Measurements from ENCODE around the gene ZNF77. TPM values are rescaled to one million over a fixed set of nuclear protein-coding genes. Genes with fewer than 3 reads are reported as not detected.
"Not testable (repeated sequence)": the region's sequence is repeated elsewhere in the genome, so short reads cannot be mapped to it uniquely, and the experiment has no call there.

ZNF77 gene
- 6.9 TPM for total RNA-seq

GRCh38 chr19:2944775-2945574 lies at the start of gene ZNF77:
Gene ZNF77 (minus strand): TSS chr19:2944971. CDS start chr19:2944840, 131 bp downstream.
- FAIRE-seq (peak; percentile 96), DNase-seq (ENCODE audit: low spot score in 2 of 2) (peak; percentile 98 to 99)

- DNase-seq (ENCODE audit: low spot score in 2 of 2) (no peak), FAIRE-seq (no peak)
Measured at GRCh38 chr19:2993579-2993978, 48.8 kb upstream of the ZNF77 start.

- FAIRE-seq = no peak
- DNase-seq (ENCODE audit: low spot score in 2 of 2) = no peak
Measured at GRCh38 chr19:2992958-2993357, 48.2 kb upstream of the ZNF77 start.

GRCh38 chr19:2992333-2992732 lies 47.6 kb upstream of the ZNF77 start:
- FAIRE-seq; DNase-seq (ENCODE audit: low spot score in 2 of 2): not testable (repeated sequence)

GRCh38 chr19:2989236-2989946 lies 44.6 kb upstream of the ZNF77 start:
- FAIRE-seq = no peak
- DNase-seq (ENCODE audit: low spot score in 2 of 2) = no peak

GRCh38 chr19:2988568-2988967 lies 43.8 kb upstream of the ZNF77 start:
- FAIRE-seq = no peak

GRCh38 chr19:2987797-2988196 lies 43.0 kb upstream of the ZNF77 start:
- FAIRE-seq (no peak), DNase-seq (ENCODE audit: low spot score in 2 of 2) (no peak)

More at GRCh38 chr19:2988568-2988967, 43.8 kb upstream of the ZNF77 start:
- no peak for DNase-seq (ENCODE audit: low spot score in 2 of 2)

GRCh38 chr19:2986951-2987524 lies 42.3 kb upstream of the ZNF77 start:
- DNase-seq (ENCODE audit: low spot score in 2 of 2) (peak in 1 of 2 donors; percentile 17), FAIRE-seq (no peak)

GRCh38 chr19:2984215-2984528 lies 39.4 kb upstream of the ZNF77 start:
- FAIRE-seq (no peak), DNase-seq (ENCODE audit: low spot score in 2 of 2) (no peak)

- FAIRE-seq = no peak
- peak; percentile 49 to 73 for DNase-seq (ENCODE audit: low spot score in 2 of 2)
Measured at GRCh38 chr19:2983351-2984214, 38.8 kb upstream of the ZNF77 start.

GRCh38 chr19:2982983-2983350 lies 38.2 kb upstream of the ZNF77 start:
- no peak for FAIRE-seq
- DNase-seq (ENCODE audit: low spot score in 2 of 2) = peak; percentile 58 to 72

GRCh38 chr19:2982561-2982960 lies 37.8 kb upstream of the ZNF77 start:
- FAIRE-seq (no peak), DNase-seq (ENCODE audit: low spot score in 2 of 2) (no peak)

- DNase-seq (ENCODE audit: low spot score in 2 of 2) (no peak), FAIRE-seq (no peak)
Measured at GRCh38 chr19:2981898-2982297, 37.1 kb upstream of the ZNF77 start.

- FAIRE-seq (no peak), DNase-seq (ENCODE audit: low spot score in 2 of 2) (no peak)
Measured at GRCh38 chr19:2978772-2979171, 34.0 kb upstream of the ZNF77 start.

GRCh38 chr19:2978166-2978767 lies 33.5 kb upstream of the ZNF77 start:
- DNase-seq (ENCODE audit: low spot score in 2 of 2) = no peak
- no peak for FAIRE-seq

GRCh38 chr19:2977746-2978138 lies 33.0 kb upstream of the ZNF77 start:
- DNase-seq (ENCODE audit: low spot score in 2 of 2) (no peak), FAIRE-seq (no peak)

GRCh38 chr19:2977001-2977745 lies 32.4 kb upstream of the ZNF77 start, which contains the start of gene TLE6:
Gene TLE6 (plus strand): TSS chr19:2977564. CDS start chr19:2978234, 670 bp downstream.
- FAIRE-seq (no peak), DNase-seq (ENCODE audit: low spot score in 2 of 2) (peak; percentile 95 to 99)

- FAIRE-seq (no peak), DNase-seq (ENCODE audit: low spot score in 2 of 2) (no peak)
Measured at GRCh38 chr19:2976609-2977000, 31.8 kb upstream of the ZNF77 start.

GRCh38 chr19:2974342-2975041 lies 29.7 kb upstream of the ZNF77 start:
- no peak for DNase-seq (ENCODE audit: low spot score in 2 of 2)
- no peak for FAIRE-seq
